GM12892 (cell line): ENCODE measurements around the gene THRB.

Experiments used
- POLR2A ChIP-seq: IDR thresholded peaks from 2 replicates; pipeline ENCODE4 v1.6.1; 2011; ENCODE audit warnings: low read depth, low read length, control low read depth
- TAF1 ChIP-seq: IDR thresholded peaks from 2 replicates; pipeline ENCODE4 v1.6.1; 2011; ENCODE audit warnings: low read depth, mild to moderate bottlenecking, control low read depth, low read length, borderline replicate concordance

DNA sequence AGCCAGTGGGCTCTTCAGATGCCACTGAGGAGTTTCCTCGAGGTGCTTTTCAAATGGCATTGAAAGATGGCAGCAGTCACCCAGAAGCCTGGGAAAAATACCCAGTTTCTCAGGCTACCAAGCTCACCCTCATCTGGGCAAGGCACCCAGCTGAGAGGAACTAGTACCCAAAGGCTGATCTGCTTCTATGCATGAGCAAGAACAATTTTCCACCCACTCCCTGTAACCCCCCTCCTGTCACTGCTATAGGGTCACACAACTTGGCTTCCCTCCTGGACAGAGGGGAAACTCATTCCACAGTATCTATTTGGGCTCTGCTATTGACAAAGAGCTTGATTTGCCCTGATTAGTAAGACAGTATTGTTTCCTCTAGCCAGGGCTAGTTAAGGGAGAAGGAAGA, 31.9 kb downstream of the THRB start:
- no peak for TF ChIP-seq POLR2A
- no peak for TF ChIP-seq TAF1
